Chondrocyte (in vitro differentiated cells): ENCODE data around the gene ATP6V1F. TPM values are rescaled to one million over a fixed set of nuclear protein-coding genes. Genes with fewer than 3 reads are reported as not detected.

Experiments
- DNase-seq: peaks from one replicate; pipeline ENCODE4 v3.0.0; 2021; ENCODE audit warnings: mixed read lengths, low spot score
- H3K27ac Mint-ChIP-seq: one replicate; pipeline ENCODE4 v1.8.0; 2021; ENCODE audit warnings: mild to moderate bottlenecking, moderate library complexity, mixed read lengths; ENCODE audit not compliant: unreplicated experiment
- H3K27me3 Mint-ChIP-seq: 2 replicates; pipeline ENCODE4 v1.8.0; 2021; ENCODE audit warnings: low read depth, mixed read lengths
- H3K36me3 Mint-ChIP-seq: 2 replicates; pipeline ENCODE4 v1.8.0; 2021; ENCODE audit warnings: low read depth, mixed read lengths
- H3K4me1 Mint-ChIP-seq: 2 replicates; pipeline ENCODE4 v1.8.0; 2021; ENCODE audit warnings: low read depth, mild to moderate bottlenecking, mixed read lengths
- H3K4me3 Mint-ChIP-seq: one replicate; pipeline ENCODE4 v1.8.0; 2021; ENCODE audit warnings: mild to moderate bottlenecking, moderate library complexity, mixed read lengths; ENCODE audit not compliant: unreplicated experiment
- H3K9me3 Mint-ChIP-seq: 2 replicates; pipeline ENCODE4 v1.8.0; 2021; ENCODE audit warnings: low read depth, mixed read lengths
- total RNA-seq: library from RNA; stranded (reverse); gene quantifications from 3 replicates; pipeline ENCODE4 v1.2.1, GENCODE V29; 2021
- TF ChIP-seq, protein P1 (sequence below): fragments of 200-600 bp; sonication (generic); IDR thresholded peaks from 2 replicates; pipeline ENCODE4 v1.5.0; 2021; ENCODE audit warnings: antibody characterized with exemption, mild to moderate bottlenecking, moderate library complexity

ATP6V1F gene
- total RNA-seq, 1 donor from 2014 or later = 154 TPM

- peak; percentile 92 for DNase-seq
- TF ChIP-seq, protein P1, sequence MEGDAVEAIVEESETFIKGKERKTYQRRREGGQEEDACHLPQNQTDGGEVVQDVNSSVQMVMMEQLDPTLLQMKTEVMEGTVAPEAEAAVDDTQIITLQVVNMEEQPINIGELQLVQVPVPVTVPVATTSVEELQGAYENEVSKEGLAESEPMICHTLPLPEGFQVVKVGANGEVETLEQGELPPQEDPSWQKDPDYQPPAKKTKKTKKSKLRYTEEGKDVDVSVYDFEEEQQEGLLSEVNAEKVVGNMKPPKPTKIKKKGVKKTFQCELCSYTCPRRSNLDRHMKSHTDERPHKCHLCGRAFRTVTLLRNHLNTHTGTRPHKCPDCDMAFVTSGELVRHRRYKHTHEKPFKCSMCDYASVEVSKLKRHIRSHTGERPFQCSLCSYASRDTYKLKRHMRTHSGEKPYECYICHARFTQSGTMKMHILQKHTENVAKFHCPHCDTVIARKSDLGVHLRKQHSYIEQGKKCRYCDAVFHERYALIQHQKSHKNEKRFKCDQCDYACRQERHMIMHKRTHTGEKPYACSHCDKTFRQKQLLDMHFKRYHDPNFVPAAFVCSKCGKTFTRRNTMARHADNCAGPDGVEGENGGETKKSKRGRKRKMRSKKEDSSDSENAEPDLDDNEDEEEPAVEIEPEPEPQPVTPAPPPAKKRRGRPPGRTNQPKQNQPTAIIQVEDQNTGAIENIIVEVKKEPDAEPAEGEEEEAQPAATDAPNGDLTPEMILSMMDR = peak; percentile 50
- no peak overlapping the region for H3K27ac Mint-ChIP-seq
- H3K4me1 Mint-ChIP-seq = no peaks in the 10 kb centered on the region
- H3K27me3 Mint-ChIP-seq = peaks cover 2% of the 10 kb centered on the region
- H3K36me3 Mint-ChIP-seq = no peaks in the 10 kb centered on the region
- H3K4me3 Mint-ChIP-seq = no peak overlapping the region
- no peaks in the 10 kb centered on the region for H3K9me3 Mint-ChIP-seq
Observed at GRCh38 chr7:128891110-128891941, 28.7 kb downstream of the ATP6V1F start.

- TF ChIP-seq, protein P1 = no peak
- no peak overlapping the region for H3K27ac Mint-ChIP-seq
- H3K9me3 Mint-ChIP-seq = no peaks in the 10 kb centered on the region
- H3K27me3 Mint-ChIP-seq = peaks cover 2% of the 10 kb centered on the region
- DNase-seq = no peak
- H3K4me3 Mint-ChIP-seq = no peak overlapping the region
- no peaks in the 10 kb centered on the region for H3K4me1 Mint-ChIP-seq
- H3K36me3 Mint-ChIP-seq = no peaks in the 10 kb centered on the region
Observed at GRCh38 chr7:128891942-128892269, 29.2 kb downstream of the ATP6V1F start.

GRCh38 chr7:128892521-128893250, 30.0 kb downstream of the ATP6V1F start:
- Mint-ChIP-seq H3K4me1 (peaks cover under 1% of the 10 kb centered on the region), H3K4me3 (no peak overlapping the region), H3K27ac (no peak overlapping the region), H3K27me3 (peaks cover 2% of the 10 kb centered on the region), H3K36me3 (no peaks in the 10 kb centered on the region), H3K9me3 (no peaks in the 10 kb centered on the region)
- TF ChIP-seq, protein P1 = no peak
- peak; percentile 87 for DNase-seq

DNA sequence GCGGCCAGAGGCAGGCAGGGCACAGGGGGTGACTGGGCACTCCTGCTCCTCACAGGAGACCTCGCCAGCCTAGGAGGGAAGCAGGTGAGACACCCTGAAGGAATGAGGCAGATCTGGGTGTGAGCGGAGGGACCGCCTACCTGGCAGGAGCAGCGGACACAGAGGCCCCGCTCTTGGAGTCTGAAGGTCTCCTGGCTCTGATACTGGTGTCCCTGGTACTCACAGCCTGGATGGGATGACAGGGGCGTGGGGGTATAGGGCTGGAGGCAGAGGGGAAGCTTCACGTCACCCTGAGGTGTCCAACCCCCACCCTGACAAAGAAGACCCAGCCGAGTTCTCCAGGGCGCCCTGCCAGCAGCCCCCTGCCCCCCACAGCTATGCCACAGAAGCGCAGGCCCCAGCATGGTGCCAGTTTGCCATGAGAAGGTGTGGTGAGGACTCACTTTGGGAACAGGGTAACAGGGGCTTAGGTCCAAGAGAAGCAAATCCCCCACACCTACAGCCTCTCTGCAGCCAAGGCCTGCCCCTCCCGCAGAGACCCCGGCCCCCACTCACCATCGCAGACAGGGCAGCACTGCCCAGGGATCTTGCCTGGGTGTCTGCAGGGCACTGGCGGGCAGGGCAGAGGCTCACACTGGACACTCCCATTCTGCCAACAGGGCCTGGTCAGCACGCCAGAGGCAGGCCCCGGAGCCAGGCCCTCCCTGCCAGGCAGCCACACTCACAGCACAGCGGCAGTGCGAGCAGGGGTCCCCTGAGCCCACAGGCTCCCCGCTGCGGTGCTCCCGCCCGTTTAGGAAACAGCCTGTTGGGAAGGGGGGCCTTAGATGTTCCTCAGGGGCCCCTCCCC, 30.8 kb downstream of the ATP6V1F start:
- Mint-ChIP-seq H3K4me3 (no peak overlapping the region), H3K9me3 (no peaks in the 10 kb centered on the region), H3K27me3 (peaks cover 2% of the 10 kb centered on the region), H3K36me3 (no peaks in the 10 kb centered on the region), H3K4me1 (peaks cover 3% of the 10 kb centered on the region), H3K27ac (no peak overlapping the region)
- peak; percentile 82 for DNase-seq
- TF ChIP-seq, protein P1 = no peak

- Mint-ChIP-seq H3K27me3 (peaks cover 2% of the 10 kb centered on the region), H3K9me3 (no peaks in the 10 kb centered on the region), H3K4me1 (peaks cover 3% of the 10 kb centered on the region), H3K27ac (no peak overlapping the region), H3K4me3 (no peak overlapping the region), H3K36me3 (no peaks in the 10 kb centered on the region)
- peak; percentile 69 for DNase-seq
- TF ChIP-seq, protein P1 = no peak
Observed at GRCh38 chr7:128894101-128894440, 31.4 kb downstream of the ATP6V1F start.
